NCI-H2227 treated with DMSO at 0.1 percent for 48 hours (cell line): Measurements from ENCODE around the gene PRDM16.

Experiments
- DNase-seq: peaks from one replicate; lab custom pipeline; 2025; lab: John Stamatoyannopoulos, UW

Gene PRDM16

DNA sequence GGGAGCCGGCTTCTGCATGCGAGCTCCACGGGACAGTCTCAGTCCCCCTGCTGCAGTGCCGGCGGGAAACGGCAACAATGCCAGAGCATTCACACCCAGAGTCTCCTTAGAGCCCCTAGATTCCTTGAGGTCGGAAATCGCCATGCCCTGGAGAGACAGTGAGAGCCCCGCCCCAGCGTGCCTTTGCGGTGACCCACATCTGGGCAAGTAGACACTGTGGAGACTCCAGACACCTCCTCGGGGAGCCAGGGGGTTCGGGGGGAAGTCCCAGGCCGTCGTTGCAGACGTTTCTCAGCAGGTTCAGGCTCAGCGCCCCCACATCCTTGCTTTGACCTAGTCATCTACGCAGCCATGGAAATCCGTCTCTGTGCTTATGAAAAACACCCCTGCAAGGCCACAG is 304.2 kb downstream of the PRDM16 start:
- no peak for DNase-seq

GRCh38 chr1:3373700-3374405 is 304.9 kb downstream of the PRDM16 start:
- no peak for DNase-seq

DNA sequence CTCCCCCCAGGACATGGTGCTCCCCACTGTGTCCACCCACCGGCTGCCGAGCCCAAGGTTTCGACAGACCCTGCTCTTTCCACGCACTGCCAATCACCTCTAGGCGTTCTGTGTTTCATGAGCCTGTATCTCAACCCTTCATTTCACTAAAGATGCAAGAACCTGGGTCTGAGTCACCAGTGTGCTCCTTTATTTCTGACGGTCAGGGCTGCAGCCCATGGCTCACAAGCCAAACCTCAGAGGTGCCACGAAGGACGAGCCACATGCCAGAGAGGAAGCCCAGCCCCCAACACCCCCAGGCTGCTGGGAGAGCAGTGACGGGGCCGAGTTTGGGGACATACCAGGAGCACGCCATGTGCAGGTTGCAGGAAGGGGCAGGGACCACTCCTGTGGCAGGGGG is 306.2 kb downstream of the PRDM16 start:
- no peak for DNase-seq

DNA sequence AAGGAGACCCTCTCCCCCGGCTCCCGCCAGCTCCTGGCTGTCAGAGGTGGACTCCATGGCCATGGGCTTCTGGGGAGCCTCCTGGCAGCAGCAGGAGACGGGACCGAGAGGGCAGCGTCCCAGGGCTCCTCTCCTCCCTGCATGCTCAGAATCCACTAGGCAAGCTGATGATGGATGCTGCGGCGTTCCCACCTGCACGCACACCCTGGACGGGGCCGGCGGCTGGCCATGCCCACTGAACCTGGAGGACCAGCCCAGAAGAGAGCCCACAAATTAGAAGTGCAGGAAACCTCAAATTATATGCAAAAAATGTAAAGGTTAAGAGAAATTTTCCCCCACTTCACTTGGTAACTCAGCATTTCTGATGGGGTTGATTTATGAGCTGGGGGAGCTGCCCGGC is 308.2 kb downstream of the PRDM16 start:
- DNase-seq = no peak

DNA sequence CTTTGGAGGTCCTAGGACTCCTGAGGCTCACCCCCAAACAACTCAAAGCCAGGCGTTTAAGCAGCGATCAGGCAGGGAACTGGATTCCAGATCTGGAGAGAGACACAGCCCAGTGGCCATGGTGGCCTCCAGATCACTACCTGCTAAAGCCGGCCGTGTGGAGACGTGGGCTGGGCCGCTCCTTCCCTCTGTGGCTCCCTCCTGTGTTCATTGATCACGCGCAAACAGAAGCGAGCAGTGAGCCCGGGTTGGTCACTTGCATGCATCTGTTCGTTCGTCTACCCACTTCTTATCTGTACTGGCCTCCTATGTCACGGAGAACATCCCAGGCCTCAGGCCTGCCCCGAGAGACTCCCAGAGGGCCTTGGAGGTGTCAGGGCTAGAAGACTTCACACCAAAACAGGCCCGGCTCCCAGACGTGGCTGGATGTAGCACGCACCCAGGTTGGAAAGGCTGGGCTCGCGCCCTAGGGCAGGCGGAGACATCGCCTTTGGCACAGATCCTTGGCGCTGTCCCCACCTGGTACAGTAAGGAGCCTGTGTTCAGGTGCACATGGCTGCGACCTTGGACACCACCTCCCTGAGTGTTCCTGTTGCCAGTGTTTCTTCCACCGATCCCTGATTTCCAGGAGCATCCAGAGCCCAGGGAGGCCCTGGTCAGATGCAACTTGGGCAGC is 308.7 kb downstream of the PRDM16 start:
- no peak for DNase-seq

GRCh38 chr1:3378411-3379208 is 309.6 kb downstream of the PRDM16 start:
- no peak for DNase-seq

DNA sequence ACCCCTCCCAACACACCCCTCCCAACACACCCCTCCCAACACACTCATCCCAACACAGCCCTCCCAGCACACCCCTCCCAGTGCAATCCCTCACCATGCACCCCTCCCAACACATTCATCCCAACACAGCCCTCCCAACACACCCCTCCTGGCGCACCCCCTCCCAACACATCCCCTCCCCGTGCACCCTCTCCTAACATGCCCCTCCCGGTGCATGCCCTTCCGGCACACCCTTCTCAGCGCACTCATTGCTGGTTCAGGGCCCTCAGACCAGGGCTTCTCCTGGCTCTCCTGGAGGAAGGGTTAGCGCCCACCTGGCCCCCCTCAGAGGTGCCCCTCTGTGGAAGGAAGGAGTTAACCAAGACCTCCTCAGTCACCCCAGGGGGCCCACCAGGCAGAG is 310.9 kb downstream of the PRDM16 start:
- DNase-seq = no peak

GRCh38 chr1:3380469-3380868 is 311.5 kb downstream of the PRDM16 start:
- no peak for DNase-seq

DNA sequence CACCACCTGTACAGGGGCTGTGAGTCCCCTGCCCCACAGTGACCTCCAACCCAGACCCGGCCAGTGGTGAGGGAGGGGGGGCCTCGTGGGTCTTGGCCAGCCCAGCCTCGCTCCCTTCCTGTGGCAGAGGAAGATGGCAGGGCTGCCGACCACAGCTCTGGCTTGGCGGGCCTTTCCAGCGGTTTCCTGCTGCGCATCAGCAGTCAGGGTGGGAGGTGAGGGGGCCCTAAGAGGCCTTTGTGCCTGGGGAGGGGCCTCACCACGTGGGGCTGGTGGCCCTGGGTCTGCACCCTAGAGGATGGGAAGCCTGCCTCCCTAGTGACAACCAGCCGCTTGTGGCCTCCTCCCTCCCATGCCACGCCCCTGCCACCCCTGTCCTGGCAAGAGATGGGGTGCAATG is 312.9 kb downstream of the PRDM16 start:
- DNase-seq = no peak

- no peak for DNase-seq
These were observed 313.5 kb downstream of the PRDM16 start for GRCh38 chr1:3382326-3383057.

- no peak for DNase-seq
These were observed 314.7 kb downstream of the PRDM16 start for GRCh38 chr1:3383679-3384078.

DNA sequence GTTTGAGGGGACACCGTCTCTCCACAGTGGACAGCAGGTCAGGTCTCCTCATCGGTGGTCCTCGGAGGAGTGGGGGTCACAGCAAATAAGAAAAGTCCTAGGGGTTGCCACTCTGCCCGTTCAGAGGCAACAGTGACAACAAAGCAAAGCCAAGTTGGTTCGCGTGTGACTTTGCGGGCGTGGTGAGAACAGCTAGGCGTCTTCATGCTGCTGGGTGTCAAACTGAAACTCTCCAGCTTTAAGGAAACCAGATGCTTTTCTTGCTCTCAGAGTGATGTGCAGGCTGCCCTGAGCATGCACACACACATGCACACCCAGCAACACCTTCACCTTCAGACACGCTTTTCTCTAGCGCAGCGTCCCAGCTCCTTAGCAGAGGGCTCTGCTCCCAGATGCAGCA is 315.4 kb downstream of the PRDM16 start:
- no peak for DNase-seq

DNA sequence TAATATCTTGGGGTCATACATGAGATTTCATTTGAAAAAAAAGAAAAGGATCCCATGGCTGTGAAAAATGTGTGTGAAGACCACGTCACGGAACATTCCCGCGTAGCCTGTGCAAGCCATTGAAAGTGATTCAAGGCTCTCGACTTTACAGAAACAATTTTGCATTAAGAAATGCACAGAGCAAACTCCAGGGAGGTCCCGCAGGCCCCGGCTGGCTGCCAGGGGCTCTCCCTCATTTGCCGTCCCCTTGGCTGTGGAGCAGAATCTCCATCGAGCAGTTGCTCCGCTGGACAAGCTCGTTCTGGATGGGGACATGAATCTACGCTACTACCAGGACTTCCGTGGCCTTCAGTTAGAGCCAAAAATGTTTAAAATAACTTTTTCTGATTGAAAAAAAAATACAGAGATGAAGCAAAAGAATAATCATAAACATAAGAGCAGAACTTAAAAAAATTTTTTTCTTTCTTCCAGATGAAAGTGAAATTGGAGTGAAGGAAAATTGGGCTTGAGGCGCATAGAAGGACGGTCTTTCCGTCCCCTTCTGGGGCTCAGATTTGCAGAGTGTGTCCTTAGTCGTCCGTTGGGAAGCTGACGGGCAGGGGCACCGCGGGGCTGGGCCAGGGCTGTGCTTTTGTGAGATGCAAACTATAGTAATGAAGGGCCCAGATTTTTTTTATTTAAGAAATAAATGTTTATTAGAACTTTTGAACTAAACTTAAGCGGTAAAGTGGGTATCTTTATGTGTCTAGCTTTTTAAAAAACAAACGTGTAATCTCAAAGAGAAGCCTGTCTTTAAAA is 317.4 kb downstream of the PRDM16 start:
- DNase-seq = no peak

DNA sequence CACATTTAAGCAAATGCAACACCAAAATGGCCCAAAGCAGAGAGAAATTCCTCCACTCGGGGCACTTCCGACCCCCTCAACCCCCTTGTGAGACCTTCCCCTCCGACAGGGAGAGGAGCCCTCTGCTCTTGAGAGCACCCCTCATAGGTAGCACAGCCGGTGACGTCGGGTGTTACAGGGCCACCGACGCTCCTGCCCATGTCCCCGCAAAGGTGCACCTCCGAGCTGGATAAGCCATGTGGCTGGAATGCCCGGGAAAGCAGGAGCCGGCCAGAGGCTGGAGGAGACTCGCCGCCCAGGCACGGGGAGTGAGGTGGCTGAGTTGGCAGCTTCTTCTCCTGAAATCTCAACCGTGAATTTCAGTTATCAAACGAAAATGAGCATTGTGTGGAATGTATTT is 318.4 kb downstream of the PRDM16 start:
- no peak for DNase-seq

GRCh38 chr1:3389093-3389833 is 320.3 kb downstream of the PRDM16 start:
- DNase-seq = no peak

GRCh38 chr1:3390291-3390690 is 321.3 kb downstream of the PRDM16 start:
- no peak for DNase-seq

GRCh38 chr1:3391711-3392110 is 322.7 kb downstream of the PRDM16 start:
- no peak for DNase-seq

DNA sequence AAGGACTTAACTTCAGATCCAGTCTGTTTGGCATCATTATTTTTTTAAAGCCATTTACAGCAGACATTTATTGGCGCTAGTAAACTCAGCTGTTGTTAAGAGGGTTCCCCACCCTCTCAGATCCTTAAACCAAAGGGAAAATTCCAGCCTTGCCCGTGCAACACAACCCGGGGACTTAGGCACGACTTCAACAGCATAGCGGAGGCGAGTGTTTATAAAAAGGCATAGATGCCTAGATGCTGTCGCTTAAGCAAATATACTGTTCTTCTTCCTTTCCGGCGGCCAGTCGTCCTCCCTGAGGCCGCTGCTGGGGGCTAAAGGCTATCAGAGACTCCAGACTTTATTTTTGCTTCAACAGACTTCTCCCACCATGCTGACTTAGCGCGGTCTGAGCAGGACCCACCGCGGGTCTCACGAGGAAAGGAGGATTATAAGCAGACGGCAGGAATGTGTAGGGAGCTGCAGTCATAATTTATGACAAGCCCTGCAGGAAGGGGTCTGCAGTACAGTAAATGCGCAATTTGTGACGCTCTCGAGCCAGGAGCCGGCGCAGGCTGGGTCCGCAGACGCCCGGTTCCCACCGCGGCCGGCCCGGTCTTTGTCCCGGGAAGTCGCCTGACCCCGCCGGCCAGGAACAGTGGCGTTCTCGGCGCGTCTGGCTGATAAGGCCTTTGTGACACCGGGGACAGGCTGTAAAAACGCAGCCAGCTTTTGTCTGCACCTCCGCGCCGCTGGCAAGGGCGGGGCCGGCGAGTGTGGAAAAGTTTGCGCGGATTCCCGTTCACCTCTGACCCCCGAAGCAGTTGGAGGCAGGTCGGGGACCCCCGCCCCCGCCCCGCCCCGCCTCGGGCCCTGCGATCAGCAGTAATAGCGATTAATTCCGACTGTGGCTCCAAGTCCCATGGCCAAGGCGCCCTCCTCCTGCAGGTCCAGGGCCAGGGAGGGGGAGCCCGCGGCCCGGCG is 324.3 kb downstream of the PRDM16 start:
- no peak for DNase-seq
